ENCODE results near the gene ABCG1.

Gene ABCG1

DNA sequence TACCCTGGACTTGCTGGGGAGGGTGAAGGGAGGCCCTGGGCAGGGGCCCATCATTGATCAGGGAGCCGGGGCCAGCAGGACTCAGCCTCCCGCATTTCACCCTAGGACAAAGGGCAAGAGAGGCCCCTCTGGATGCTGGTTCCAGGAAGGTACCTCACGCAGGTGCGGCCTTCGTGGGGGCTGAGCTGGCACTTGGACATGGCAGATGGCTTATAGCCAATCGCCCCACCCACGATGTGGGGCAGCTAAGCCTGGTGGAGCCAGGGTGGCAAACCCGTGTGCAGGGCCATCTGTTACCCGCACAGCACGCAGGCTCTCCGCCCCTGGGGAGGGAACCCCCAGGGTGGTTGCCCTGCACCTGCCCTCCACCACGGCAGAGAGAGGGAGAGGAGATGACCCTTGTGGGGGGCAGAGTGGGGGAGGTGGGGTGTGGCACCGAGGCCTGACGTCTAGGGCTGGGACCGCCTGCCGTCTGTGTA, 93.7 kb downstream of the ABCG1 start:
- H3K4me3 ChIP-seq (ENCODE audit: low read depth, low read length): no peak overlapping the region
- in situ Hi-C loops (cut with HindIII; ENCODE audit: low sequenced_read_pairs): no loop called here
- TF ChIP-seq, protein P1, sequence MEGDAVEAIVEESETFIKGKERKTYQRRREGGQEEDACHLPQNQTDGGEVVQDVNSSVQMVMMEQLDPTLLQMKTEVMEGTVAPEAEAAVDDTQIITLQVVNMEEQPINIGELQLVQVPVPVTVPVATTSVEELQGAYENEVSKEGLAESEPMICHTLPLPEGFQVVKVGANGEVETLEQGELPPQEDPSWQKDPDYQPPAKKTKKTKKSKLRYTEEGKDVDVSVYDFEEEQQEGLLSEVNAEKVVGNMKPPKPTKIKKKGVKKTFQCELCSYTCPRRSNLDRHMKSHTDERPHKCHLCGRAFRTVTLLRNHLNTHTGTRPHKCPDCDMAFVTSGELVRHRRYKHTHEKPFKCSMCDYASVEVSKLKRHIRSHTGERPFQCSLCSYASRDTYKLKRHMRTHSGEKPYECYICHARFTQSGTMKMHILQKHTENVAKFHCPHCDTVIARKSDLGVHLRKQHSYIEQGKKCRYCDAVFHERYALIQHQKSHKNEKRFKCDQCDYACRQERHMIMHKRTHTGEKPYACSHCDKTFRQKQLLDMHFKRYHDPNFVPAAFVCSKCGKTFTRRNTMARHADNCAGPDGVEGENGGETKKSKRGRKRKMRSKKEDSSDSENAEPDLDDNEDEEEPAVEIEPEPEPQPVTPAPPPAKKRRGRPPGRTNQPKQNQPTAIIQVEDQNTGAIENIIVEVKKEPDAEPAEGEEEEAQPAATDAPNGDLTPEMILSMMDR (IDR thresholded peaks at IDR 0.05; ENCODE audit: low read depth, low read length, missing control alignments): no peak
- DNase-seq (ENCODE audit: low read depth): no peak

DNA sequence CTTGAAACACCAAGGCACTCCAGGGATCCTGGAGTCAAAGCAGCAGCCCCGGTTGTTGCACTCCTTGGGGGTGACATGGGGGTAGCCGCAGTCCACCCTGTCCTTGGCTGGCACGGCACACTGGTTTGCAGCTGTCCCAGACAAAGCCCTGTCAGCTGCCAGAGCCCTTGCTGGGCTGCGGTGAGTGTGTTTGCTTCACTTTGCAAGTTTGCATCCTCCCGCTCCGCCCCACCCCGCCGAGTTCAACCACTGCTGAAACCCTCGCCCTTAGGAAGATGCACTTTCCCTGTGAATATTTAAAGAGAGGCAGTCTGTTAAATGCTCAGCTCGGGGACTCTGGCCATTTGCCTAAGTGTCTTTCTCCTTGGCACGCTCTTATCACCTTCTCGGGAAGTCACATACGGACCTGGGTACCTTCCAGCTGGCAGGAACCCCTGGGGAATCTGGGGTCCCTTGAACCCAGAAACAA, 94.6 kb downstream of the ABCG1 start:
- in situ Hi-C loops (cut with HindIII; ENCODE audit: low sequenced_read_pairs): no loop called here
- H3K4me3 ChIP-seq (ENCODE audit: low read depth, low read length): no peak overlapping the region
- DNase-seq (ENCODE audit: low read depth): peak; percentile 12
- TF ChIP-seq, protein P1 (IDR thresholded peaks at IDR 0.05; ENCODE audit: low read depth, low read length, missing control alignments): no peak

DNA sequence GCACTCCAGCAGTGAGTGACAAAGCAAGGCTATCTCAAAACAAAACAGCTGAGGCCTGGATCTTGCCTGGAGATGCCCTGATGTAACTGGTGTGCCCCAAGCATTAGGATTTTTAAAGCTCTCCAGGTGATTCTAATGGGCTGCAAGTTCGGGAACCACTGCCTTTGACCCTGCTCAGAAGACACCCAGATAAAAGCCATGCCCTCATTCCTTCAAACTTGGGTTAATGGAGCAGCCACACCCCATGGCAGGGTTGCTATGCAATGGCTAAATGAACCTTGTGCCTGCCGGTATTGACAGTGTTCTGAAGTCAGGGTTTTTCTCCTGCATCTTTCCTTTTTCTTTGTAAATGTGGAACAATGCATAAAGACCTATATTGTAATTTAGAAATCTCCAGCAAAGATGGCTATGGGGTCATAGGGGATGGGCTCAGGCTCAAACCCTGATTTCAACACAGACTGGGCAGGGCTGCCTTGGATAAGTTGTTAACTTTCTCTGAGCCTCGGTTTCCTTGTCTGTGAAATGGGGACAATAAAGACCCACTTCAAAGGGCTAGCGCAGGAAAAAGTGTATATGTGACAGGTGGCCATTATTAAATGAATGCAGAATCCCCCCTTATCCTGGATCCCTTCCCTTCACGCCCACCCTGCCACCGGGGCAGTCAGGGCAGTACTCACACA, 95.8 kb downstream of the ABCG1 start:
- no peak for DNase-seq (ENCODE audit: low read depth)
- in situ Hi-C loops (cut with HindIII; ENCODE audit: low sequenced_read_pairs): no loop called here
- no peak overlapping the region for H3K4me3 ChIP-seq (ENCODE audit: low read depth, low read length)
- TF ChIP-seq, protein P1 (IDR thresholded peaks at IDR 0.05; ENCODE audit: low read depth, low read length, missing control alignments): no peak

DNA sequence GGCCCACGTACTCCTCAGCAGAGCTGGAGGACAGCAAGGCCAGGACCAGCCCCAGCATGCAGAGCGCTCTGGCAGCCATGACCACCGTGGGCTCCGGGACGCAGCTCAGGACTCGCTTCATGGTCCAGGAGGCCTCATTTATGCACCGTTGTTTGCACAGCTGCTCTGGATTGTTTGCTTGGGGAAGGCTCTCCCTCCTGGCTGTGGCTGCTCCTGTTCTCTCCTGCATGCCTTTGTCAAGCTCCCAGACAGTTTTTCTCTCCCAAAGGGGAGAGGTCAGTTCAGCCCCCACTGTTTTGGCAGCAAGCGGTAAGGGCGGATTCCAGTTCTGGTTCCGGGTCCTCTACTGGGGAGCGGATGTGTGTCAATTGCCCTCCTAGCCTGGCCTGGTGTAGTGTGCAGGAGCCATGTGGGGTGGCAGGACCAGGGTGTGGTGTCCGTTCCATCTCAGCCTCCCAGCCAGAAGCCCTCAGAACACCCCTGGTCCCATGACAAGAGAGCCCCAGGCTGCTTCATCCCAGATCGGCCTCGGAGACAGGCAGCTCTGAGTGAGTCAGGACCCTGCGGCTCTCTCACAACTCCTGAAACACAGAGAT, 96.5 kb downstream of the ABCG1 start, which contains the start of gene TFF3:
Gene TFF3, minus strand, starts transcription at position 114 of the 596 bp plus-strand sequence. Its CDS starts 35 bp downstream, at position 79.
- H3K4me3 ChIP-seq (ENCODE audit: low read depth, low read length): no peak within 1 kb of the TSS
- TF ChIP-seq, protein P1 (IDR thresholded peaks at IDR 0.05; ENCODE audit: low read depth, low read length, missing control alignments): no peak
- in situ Hi-C loops (cut with HindIII; ENCODE audit: low sequenced_read_pairs): no loop called here
- no peak for DNase-seq (ENCODE audit: low read depth)

DNA sequence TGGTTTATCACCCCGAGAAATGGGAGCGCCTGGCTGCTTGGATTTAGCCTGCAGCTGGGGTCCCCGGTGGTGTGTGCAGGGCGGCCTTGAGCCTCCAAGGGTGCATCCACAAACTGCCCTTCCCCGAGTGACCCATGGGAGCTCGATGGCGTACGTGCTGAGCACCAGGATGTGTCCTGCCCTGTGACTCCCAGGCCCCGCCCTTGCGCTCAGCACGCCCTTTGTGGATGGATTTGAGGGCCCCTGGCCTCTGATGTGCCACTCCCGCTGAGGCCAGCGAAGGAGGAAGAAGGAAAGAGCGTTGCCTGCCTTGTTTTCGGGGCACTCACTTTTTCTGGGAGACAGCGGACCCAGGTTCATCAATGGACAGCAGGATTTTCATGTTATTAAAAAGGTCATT, 98.0 kb downstream of the ABCG1 start:
- in situ Hi-C loops (cut with HindIII; ENCODE audit: low sequenced_read_pairs): no loop called here
- no peak for DNase-seq (ENCODE audit: low read depth)
- H3K4me3 ChIP-seq (ENCODE audit: low read depth, low read length): no peak overlapping the region
- TF ChIP-seq, protein P1 (IDR thresholded peaks at IDR 0.05; ENCODE audit: low read depth, low read length, missing control alignments): no peak

DNA sequence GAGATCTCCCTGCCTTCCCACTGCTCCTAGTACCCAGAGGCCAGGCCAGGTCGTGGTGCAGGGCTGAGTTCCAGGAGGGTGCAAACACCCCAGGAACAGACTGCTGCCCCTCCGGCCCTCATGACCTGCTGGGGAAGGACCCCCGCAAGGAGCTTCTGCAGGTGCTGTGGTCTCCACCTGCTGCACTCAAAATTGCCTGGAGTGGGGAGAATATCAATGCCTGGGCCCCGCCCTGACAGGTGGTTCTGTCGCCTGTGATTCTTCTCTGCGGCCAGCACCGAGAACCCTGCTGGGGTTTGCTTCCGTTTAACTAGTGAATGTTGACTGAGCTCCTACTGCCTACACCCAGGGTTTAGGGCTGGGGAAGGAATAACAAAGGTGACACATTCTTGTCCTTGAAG, 98.4 kb downstream of the ABCG1 start:
- in situ Hi-C loops (cut with HindIII; ENCODE audit: low sequenced_read_pairs): no loop called here
- TF ChIP-seq, protein P1 (IDR thresholded peaks at IDR 0.05; ENCODE audit: low read depth, low read length, missing control alignments): no peak
- no peak for DNase-seq (ENCODE audit: low read depth)
- H3K4me3 ChIP-seq (ENCODE audit: low read depth, low read length): no peak overlapping the region
